H1 (cell line): Measurements from ENCODE around the gene CDK4. TPM values are rescaled to one million over a fixed set of nuclear protein-coding genes. Genes with fewer than 3 reads are reported as not detected.

Experiments
- CTCF ChIA-PET: fragments of 300-600 bp; sonication (Branson Sonifier 250); formaldehyde crosslinking; loops from one replicate; lab custom pipeline; 2021; ENCODE audit not compliant: partially characterized antibody; lab: Charles Lee
- POLR2A ChIA-PET: fragments of 300-600 bp; sonication (Branson Sonifier 250); formaldehyde crosslinking; loops from one replicate; lab custom pipeline; 2021; ENCODE audit warnings: inconsistent platforms; ENCODE audit not compliant: partially characterized antibody; lab: Charles Lee
- DNase-seq, 2 experiments: peaks; one replicate each; pipeline versions ENCODE4 v3.0.0 to v3.0.0-alpha.2; 2010 to 2022; ENCODE audit warnings: low spot score in 2 of 2, low read depth in 1 of 2, mixed read lengths in 1 of 2
- FAIRE-seq: peaks from 2 replicates; lab custom pipeline; 2011; peaks lifted over from hg19 to GRCh38; lab: Jason Lieb, UNC
- H2AFZ ChIP-seq: 2 replicates; pipeline ENCODE4 v1.8.1; 2012; ENCODE audit warnings: low read length, inconsistent platforms
- H2AK5ac ChIP-seq: 2 replicates; pipeline ENCODE4 v1.6.1; 2013; ENCODE audit warnings: low read depth, low read length
- H2BK120ac ChIP-seq: replicated peaks from 2 replicates; pipeline ENCODE3; 2013; ENCODE audit warnings: low read depth, low read length, inconsistent platforms
- H2BK12ac ChIP-seq: 2 replicates; pipeline ENCODE4 v1.6.1; 2013; ENCODE audit warnings: low read depth, low read length
- H2BK15ac ChIP-seq: 2 replicates; pipeline ENCODE4 v1.6.1; 2013; ENCODE audit warnings: low read length
- H2BK20ac ChIP-seq: 2 replicates; pipeline ENCODE4 v1.6.1; 2013; ENCODE audit warnings: low read length
- H2BK5ac ChIP-seq: 2 replicates; pipeline ENCODE4 v1.6.1; 2013; ENCODE audit warnings: low read depth, low read length
- H3K14ac ChIP-seq: 2 replicates; pipeline ENCODE4 v1.6.1; 2013; ENCODE audit warnings: inconsistent platforms; ENCODE audit not compliant: insufficient read length
- H3K18ac ChIP-seq: 2 replicates; pipeline ENCODE4 v1.6.1; 2013; ENCODE audit warnings: low read length; ENCODE audit errors: extremely low read depth
- H3K23ac ChIP-seq: 2 replicates; pipeline ENCODE4 v1.6.1; 2013; ENCODE audit warnings: inconsistent platforms; ENCODE audit not compliant: insufficient read length
- H3K23me2 ChIP-seq: 2 replicates; pipeline ENCODE4 v1.6.1; 2013; ENCODE audit warnings: low read depth, low read length
- H3K27ac ChIP-seq: 2 replicates; pipeline ENCODE4 v1.6.1; 2011; ENCODE audit warnings: low read depth, low read length, inconsistent platforms
- H3K27me3 ChIP-seq, 4 experiments: replicated peaks in 1 of 4; 1 replicate in 1 of 4; 2 replicates in 3 of 4; pipeline versions ENCODE4 v1.6.1 to v1.8.1; 2011 to 2013; ENCODE audit warnings: low read length in 3 of 4, mild to moderate bottlenecking in 3 of 4, inconsistent platforms in 2 of 4, mixed read lengths in 2 of 4, moderate library complexity in 1 of 4; ENCODE audit not compliant: control insufficient read depth in 3 of 4, insufficient read depth in 3 of 4; ENCODE audit errors: extremely low read depth in 1 of 4
- H3K36me3 ChIP-seq, 4 experiments: 2 replicates each; pipeline versions ENCODE4 v1.6.1 to v1.8.1; 2011 to 2013; ENCODE audit warnings: mild to moderate bottlenecking in 4 of 4, low read length in 3 of 4, moderate library complexity in 2 of 4, control low read depth in 1 of 4, inconsistent platforms in 1 of 4; ENCODE audit not compliant: insufficient read depth in 4 of 4, control insufficient read depth in 2 of 4
- H3K4ac ChIP-seq: replicated peaks from 2 replicates; pipeline ENCODE3; 2013; ENCODE audit warnings: low read length, low read depth, mixed read lengths, inconsistent platforms; ENCODE audit not compliant: insufficient read length
- H3K4me1 ChIP-seq, 4 experiments: replicated peaks in 1 of 4; 1 replicate in 1 of 4; 2 replicates in 3 of 4; pipeline versions ENCODE4 v1.6.1 to v1.8.1; 2011 to 2013; ENCODE audit warnings: low read length in 3 of 4, inconsistent platforms in 2 of 4, mixed read lengths in 1 of 4; ENCODE audit not compliant: insufficient read depth in 4 of 4, control insufficient read depth in 3 of 4
- H3K4me2 ChIP-seq, 2 experiments: 2 replicates each; pipeline versions ENCODE4 v1.6.1 to v1.8.1; 2011 to 2013; ENCODE audit warnings: low read depth in 2 of 2, low read length in 2 of 2, control low read depth in 1 of 2, inconsistent platforms in 1 of 2, mild to moderate bottlenecking in 1 of 2; ENCODE audit not compliant: insufficient read depth in 1 of 2
- H3K4me3 ChIP-seq, 4 experiments: fragments of 200-600, 300-600 bp in 1 of 4; sonication (generic), shearing (Covaris generic), sonication (Bioruptor Twin) in 1 of 4; 2 replicates each; pipeline versions ENCODE4 v1.5.1 to v1.8.1; 2011 to 2016; ENCODE audit warnings: low read length in 4 of 4, low read depth in 3 of 4, control low read depth in 2 of 4, inconsistent platforms in 2 of 4, mild to moderate bottlenecking in 2 of 4, mixed read lengths in 1 of 4, moderate library complexity in 1 of 4; ENCODE audit not compliant: insufficient read depth in 2 of 4; ENCODE audit errors: extremely low read depth in 1 of 4
- H3K56ac ChIP-seq: replicated peaks from 2 replicates; pipeline ENCODE3; 2013; ENCODE audit warnings: low read depth, mild to moderate bottlenecking, mixed read lengths, low read length, inconsistent platforms; ENCODE audit not compliant: insufficient read length
- H3K79me1 ChIP-seq: 2 replicates; pipeline ENCODE4 v1.6.1; 2013; ENCODE audit warnings: low read depth, low read length, control low read depth
- H3K79me2 ChIP-seq, 2 experiments: 2 replicates each; pipeline versions ENCODE4 v1.6.1 to v1.8.1; 2012 to 2013; ENCODE audit warnings: low read length in 2 of 2, mild to moderate bottlenecking in 2 of 2, inconsistent platforms in 1 of 2; ENCODE audit not compliant: insufficient read depth in 2 of 2, control insufficient read depth in 1 of 2
- H3K9ac ChIP-seq, 4 experiments: replicated peaks in 1 of 4; 1 replicate in 1 of 4; 2 replicates in 3 of 4; pipeline versions ENCODE4 v1.6.1 to v1.8.1; 2011 to 2013; ENCODE audit warnings: low read depth in 3 of 4, low read length in 3 of 4, control low read depth in 2 of 4, mild to moderate bottlenecking in 2 of 4, moderate library complexity in 2 of 4, inconsistent platforms in 1 of 4; ENCODE audit errors: extremely low read depth in 1 of 4
- H3K9me3 ChIP-seq, 2 experiments: 2 replicates each; pipeline versions ENCODE4 v1.6.1 to v1.8.1; 2012 to 2013; ENCODE audit warnings: mild to moderate bottlenecking in 2 of 2, moderate library complexity in 2 of 2, control low read depth in 1 of 2, inconsistent platforms in 1 of 2, low read depth in 1 of 2, low read length in 1 of 2, mixed read lengths in 1 of 2; ENCODE audit not compliant: insufficient read depth in 2 of 2
- H4K20me1 ChIP-seq, 2 experiments: replicated peaks in 1 of 2; 2 replicates each; pipeline versions ENCODE3 to v1.8.1; 2011 to 2013; ENCODE audit warnings: inconsistent platforms in 2 of 2, low read length in 2 of 2, mild to moderate bottlenecking in 1 of 2; ENCODE audit not compliant: insufficient read depth in 2 of 2, control insufficient read depth in 1 of 2
- H4K5ac ChIP-seq: 2 replicates; pipeline ENCODE4 v1.6.1; 2013; ENCODE audit warnings: low read length, low read depth, mixed read lengths, inconsistent platforms; ENCODE audit not compliant: insufficient read length
- H4K8ac ChIP-seq: 2 replicates; pipeline ENCODE4 v1.8.0; 2013; ENCODE audit warnings: mild to moderate bottlenecking, moderate library complexity, low read length, inconsistent platforms; ENCODE audit not compliant: insufficient read depth; ENCODE audit errors: extremely low read depth
- H4K91ac ChIP-seq: replicated peaks from 2 replicates; pipeline ENCODE3; 2013; ENCODE audit warnings: low read length, mixed read lengths, inconsistent platforms; ENCODE audit not compliant: insufficient read length
- CREB1 ChIP-seq: IDR thresholded peaks from 2 replicates; pipeline ENCODE4 v1.6.1; 2012; ENCODE audit warnings: inconsistent platforms
- E2F6 ChIP-seq: IDR thresholded peaks from 2 replicates; pipeline ENCODE4 v1.6.1; 2012; ENCODE audit warnings: inconsistent platforms
- EGR1 ChIP-seq: IDR thresholded peaks from 2 replicates; pipeline ENCODE4 v1.6.1; 2011; ENCODE audit warnings: low read depth, low read length, borderline replicate concordance
- MAFK ChIP-seq: IDR thresholded peaks from 2 replicates; pipeline ENCODE4 v1.6.1; 2012; ENCODE audit warnings: low read depth, mild to moderate bottlenecking, improper control_type of control experiment, low read length
- POLR2AphosphoS5 ChIP-seq: IDR thresholded peaks from 2 replicates; pipeline ENCODE4 v1.6.1; 2011; ENCODE audit warnings: low read depth, low read length
- TCF12 ChIP-seq: IDR thresholded peaks from 2 replicates; pipeline ENCODE4 v1.6.1; 2011; ENCODE audit warnings: low read depth, mild to moderate bottlenecking, low read length
- WGBS, 2 experiments: shearing (Covaris generic) in 1 of 2; methylation state at CpG; one replicate each; pipeline versions ENCODE4 v1.1.6 to v1.1.7; 2013 to 2015; ENCODE audit warnings: low lambda C conversion rate in 2 of 2, mixed read lengths in 2 of 2, inconsistent platforms in 1 of 2, low coverage in 1 of 2, missing lambda C conversion rate in 1 of 2; ENCODE audit not compliant: insufficient replicate concordance in 2 of 2, insufficient coverage in 1 of 2, insufficient read length in 1 of 2; ENCODE audit errors: extremely low coverage in 1 of 2, missing lambda C conversion rate in 1 of 2; 5-methylcytosine and 5-hydroxymethylcytosine counted together
- polyA plus RNA-seq, 7 experiments: library from polyadenylated mRNA; depleted of rRNA in 3 of 7; stranded (reverse) in 5 of 7; unstranded in 2 of 7; fragments of >200 nt in 5 of 7; fragments of 200-250 nt in 2 of 7; gene quantifications; 1 replicate in 5 of 7; 2 replicates in 1 of 7; 4 replicates in 1 of 7; pipeline versions ENCODE4 v1.2.1 to v1.2.3, GENCODE V29; 2011 to 2013; ENCODE audit warnings: missing spikeins in 2 of 7, mixed read lengths in 2 of 7
- total RNA-seq: library from RNA; stranded (reverse); fragmentation: NEBNext Ultra II Directional; extraction: Animal tissue kit (Norgen Biotek cat#: 25700); gene quantifications from 2 replicates; pipeline ENCODE4 v1.2.1, GENCODE V29; 2021

Gene CDK4
- total and polyA plus RNA-seq, 2 of the 8 experiments (the other 6 are each of a cell fraction or from before 2014, with no cell fraction given), result 174 to 368 TPM

GRCh38 chr12:57752668-57753000 is 524 bp upstream of the CDK4 start:
- no peak overlapping the region for H4K8ac ChIP-seq
- ChIA-PET CTCF (no interaction called here), POLR2A (interaction anchor here (0.8 to 5.3 kb wide), 6 partner anchors 11 to 122 kb away, joined by 3 to 25 read pairs (median 7); partner anchors contain the start of genes AGAP2 and CYP27B1)
- no peak overlapping the region for H3K23ac ChIP-seq
- peaks cover 12 to 20% of the 10 kb centered on the region in 2 experiments for H3K79me2 ChIP-seq
- H3K9ac ChIP-seq, result no peak overlapping the region
- TF ChIP-seq MAFK (no peak), EGR1 (no peak), POLR2AphosphoS5 (no peak), CREB1 (no peak), E2F6 (no peak), TCF12 (no peak)
- FAIRE-seq (no peak), DNase-seq (no peak)
- H3K27ac ChIP-seq, result no peak overlapping the region
- H3K18ac ChIP-seq, result no peak overlapping the region
- H3K56ac ChIP-seq, result no peak overlapping the region
- peaks cover 3 to 5% of the 10 kb centered on the region in 2 experiments for H4K20me1 ChIP-seq
- H2AK5ac ChIP-seq, result no peak overlapping the region
- H4K91ac ChIP-seq, result no peak overlapping the region
- peak overlapping the region; percentile 75 to 95 for H3K4me2 ChIP-seq
- no peak overlapping the region for H2BK12ac ChIP-seq
- H2BK5ac ChIP-seq, result no peak overlapping the region
- H3K27me3 ChIP-seq, result peaks cover 8 to 26% (median 22%) of the 10 kb centered on the region in 4 experiments
- peaks cover 15% of the 10 kb centered on the region; the same call in 1 of the 2 replicates for H3K79me1 ChIP-seq
- peaks cover 17 to 32% (median 22%) of the 10 kb centered on the region in 4 experiments for H3K36me3 ChIP-seq
- H3K4ac ChIP-seq, result no peak overlapping the region
- H4K5ac ChIP-seq, result no peak overlapping the region
- H3K4me3 ChIP-seq, result peak overlapping the region; percentile 14 to 51 (median 22); a peak in 5 of 8 replicates
- H2BK15ac ChIP-seq, result no peak overlapping the region
- H3K23me2 ChIP-seq, result peaks cover 18% of the 10 kb centered on the region
- no peaks in the 10 kb centered on the region for H3K9me3 ChIP-seq
- peaks cover 3 to 26% (median 7%) of the 10 kb centered on the region in 4 experiments; a peak in 6 of 7 replicates for H3K4me1 ChIP-seq
- WGBS, 2 experiments, result 10% methylated on average over 5 of the region's 5 CpGs; no CpG with 5 or more reads in 1 of the 2 experiments
- no peak overlapping the region for H3K14ac ChIP-seq
- no peak overlapping the region for H2BK20ac ChIP-seq
- no peak overlapping the region for H2AFZ ChIP-seq
- H2BK120ac ChIP-seq, result no peak overlapping the region
